ENCODE measurements around the gene TMEM165. TPM values are rescaled to one million over a fixed set of nuclear protein-coding genes. Genes with fewer than 3 reads are reported as not detected.

Gene TMEM165
- 347 and 666 TPM in 2 replicates for total RNA-seq (2011; cell fraction: chromatin; rRNA removed; ENCODE audit: low replicate concordance)
- total RNA-seq (2011; cell fraction: nucleolus; rRNA removed), result 225 and 269 TPM in 2 replicates
- 544 and 827 TPM in 2 replicates for total RNA-seq (2011; cell fraction: nucleoplasm; rRNA removed)
- total RNA-seq (2014; rRNA removed) (112 and 116 TPM in 2 replicates), total RNA-seq (2014; rRNA removed; fragmentation: Illumina TruSeq; extraction: Trizol) (96.6 and 96.8 TPM in 2 replicates), total RNA-seq (2015; rRNA removed; fragmentation: Illumina TruSeq; extraction: Trizol) (91.7 and 97.1 TPM in 2 replicates), total RNA-seq (2021) (84.6 and 97.5 TPM in 2 replicates), polyA plus RNA-seq (2011; rRNA removed) (145 and 174 TPM in 2 replicates), polyA plus RNA-seq (2014; fragmentation: Illumina TruSeq; extraction: Trizol) (58.7 and 70.6 TPM in 2 replicates), polyA plus RNA-seq (2014; fragmentation: Nextera tagmentation; extraction: Ambion mirVana) (10 to 100 TPM; 21.3 to 27.5 TPM), polyA plus RNA-seq (2014; rRNA removed) (105 and 106 TPM in 2 replicates), polyA minus RNA-seq (2011; rRNA and poly(A)+ RNA removed) (177 and 204 TPM in 2 replicates), Bru-seq, nascent RNA (percentile 95 among the genes with signal in this experiment), BruChase-seq, experiment 1, labeled RNA remaining after a 2-hour chase (percentile 96 among the genes with signal in this experiment), BruChase-seq, experiment 2, labeled RNA remaining after a 6-hour chase (percentile 97 among the genes with signal in this experiment)
- 80.4 and 158 TPM in 2 replicates for polyA plus RNA-seq (2011; cell fraction: cytosol; rRNA removed)
- 179 and 244 TPM in 2 replicates for polyA plus RNA-seq (2011; cell fraction: nucleus; rRNA removed)
- polyA plus RNA-seq (2012), result 54.2 and 62.0 TPM in 2 replicates
- polyA minus RNA-seq (2011; cell fraction: cytosol; rRNA and poly(A)+ RNA removed), result 53.2 and 61.2 TPM in 2 replicates
- polyA minus RNA-seq (2011; cell fraction: nucleus; rRNA and poly(A)+ RNA removed), result 110 and 180 TPM in 2 replicates
- long read RNA-seq, experiment 1, transcript TMEM165-201 (6 exons, 1,928 nt), result major isoform, 270 of 310 reads
- long read RNA-seq, experiment 1, partial matches to known transcripts, result 17 of 310 reads
- long read RNA-seq, experiment 1, other reads (novel, unspliced or antisense), result 18 of 310 reads
- long read RNA-seq, experiment 2, transcript TMEM165-201 (6 exons, 1,928 nt), result major isoform, 13 of 50 reads
- long read RNA-seq, experiment 2, partial matches to known transcripts, result 5 of 50 reads
- long read RNA-seq, experiment 2, other reads (novel, unspliced or antisense), result 31 of 50 reads
- long read RNA-seq, experiment 3, transcript TMEM165-201 (6 exons, 1,928 nt), result major isoform, 86 of 97 reads
- long read RNA-seq, experiment 3, partial matches to known transcripts, result 9 of 97 reads
- long read RNA-seq, experiment 3, other reads (novel, unspliced or antisense), result 1 of 97 reads

DNA sequence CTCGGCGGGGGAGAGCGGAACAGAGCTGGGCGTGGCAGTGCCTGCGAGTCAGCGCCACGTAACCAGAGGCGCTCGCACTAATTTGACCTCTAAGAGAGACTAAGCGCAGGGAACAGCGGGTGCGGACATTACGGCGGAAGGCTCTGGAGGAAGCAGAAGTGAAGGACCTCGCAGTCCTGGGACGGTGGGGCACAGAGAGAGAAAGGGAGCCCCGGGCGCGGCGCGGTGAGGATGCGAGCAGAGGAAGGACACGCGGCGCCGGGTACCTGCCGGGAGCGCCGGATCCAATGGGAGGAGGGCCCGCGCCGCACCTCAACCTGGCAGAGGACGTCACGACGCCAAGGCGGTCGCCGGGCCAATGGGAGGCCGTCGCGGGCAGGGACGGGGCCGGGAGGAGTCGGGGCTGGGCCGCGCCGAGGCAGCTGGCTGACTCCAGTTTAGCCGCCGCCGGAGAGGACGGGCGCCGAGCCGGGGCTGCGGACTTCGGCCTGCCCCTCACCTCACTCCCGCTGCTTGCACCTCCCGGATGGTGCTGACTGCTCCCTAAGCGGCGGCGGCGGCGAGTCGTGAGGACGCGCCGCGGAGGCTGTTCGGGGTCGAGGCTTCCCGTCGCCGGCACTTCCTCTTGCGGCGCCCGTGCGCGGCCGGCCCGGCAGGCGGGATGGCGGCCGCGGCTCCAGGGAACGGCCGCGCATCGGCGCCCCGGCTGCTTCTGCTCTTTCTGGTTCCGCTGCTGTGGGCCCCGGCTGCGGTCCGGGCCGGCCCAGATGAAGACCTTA lies at the start of gene TMEM165:
TSS of gene TMEM165 (plus strand) at position 429 of the 779 bp plus-strand sequence. CDS start at position 662, 233 bp downstream.
- peak; percentile 94 to 96 (median 96) for DNase-seq (ENCODE audit: extremely low read depth in 1 of 4, low spot score in 3 of 4)
- Histone ChIP-seq H3K27me3 (ENCODE audit: control insufficient read depth in 2 of 2, insufficient read depth in 2 of 2, low read length in 2 of 2) (no peaks in the 10 kb centered on the region), H4K20me1 (replicated peaks; ENCODE audit: control insufficient read depth, insufficient read depth, low read length) (peaks cover 28% of the 10 kb centered on the region), H3K36me3 (ENCODE audit: control insufficient read depth, insufficient read depth, low read length) (peaks cover 32% of the 10 kb centered on the region), H3K4me2 (ENCODE audit: insufficient read depth, low read length) (peak within 1 kb of the TSS; percentile 93), H3K27ac (ENCODE audit: extremely low read depth, low read depth, low read length) (peak within 1 kb of the TSS; percentile 90), H3K4me1 (replicated peaks in 1 of 2; ENCODE audit: control insufficient read depth in 2 of 2, insufficient read depth in 2 of 2, low read length in 2 of 2) (peaks cover 16 to 26% of the 10 kb centered on the region in 2 experiments; a peak in 4 of 5 replicates), H3K9me1 (ENCODE audit: control insufficient read depth, insufficient read depth, low read length) (peaks cover 3% of the 10 kb centered on the region), H3K4me3 (peak within 1 kb of the TSS; percentile 97), H2AFZ (ENCODE audit: low read depth, low read length) (peak within 1 kb of the TSS; percentile 96), H3K9ac (ENCODE audit: insufficient read depth in 1 of 2, low read depth in 2 of 2, low read length in 2 of 2) (peak within 1 kb of the TSS; percentile 92 to 95), H3K9me3 (replicated peaks; ENCODE audit: control insufficient read depth, insufficient read depth, low read depth, low read length) (no peaks in the 10 kb centered on the region), H3K79me2 (ENCODE audit: control insufficient read depth, insufficient read depth, low read length) (peaks cover 57% of the 10 kb centered on the region)
- no TSS peak for BruUV-seq (replicated peaks)
- ChIA-PET POLR2A (interaction anchor here (0.6 to 3.4 kb wide), 16 partner anchors 9 to 825 kb away, joined by 3 to 23 read pairs (median 4); partner anchors contain the start of genes CEP135 and SRD5A3), CTCF (ENCODE audit: low intra/inter-chr PET ratio) (no interaction called here)
- ATAC-seq, result peak; percentile 92
- WGBS (ENCODE audit: insufficient coverage, low coverage, missing lambda C conversion rate), result under 1% methylated on average over 62 of the region's 95 CpGs
- FAIRE-seq, result peak; percentile 46
- intact Hi-C loops (cut with micrococcal nuclease), result loop anchor here (1.0 to 5.0 kb wide), 2 partner anchors 49 to 237 kb away; partner anchors contain the start of gene SRD5A3
- in situ Hi-C loops (cut with MboI), result no loop called here
- TF ChIP-seq PRPF4 (IDR thresholded peaks at IDR 0.05; ENCODE audit: insufficient read depth, low read depth, low read length, poor library complexity, severe bottlenecking) (no peak), MAFK (IDR thresholded peaks at IDR 0.05; ENCODE audit: low read length) (no peak), KLF16 (IDR thresholded peaks at IDR 0.05) (no peak), CUX1 (CRISPR knock-in tag; IDR thresholded peaks at IDR 0.05) (no peak), ZBTB8A (IDR thresholded peaks at IDR 0.05; ENCODE audit: partially characterized antibody) (no peak), ZNF79 (CRISPR knock-in tag; IDR thresholded peaks at IDR 0.05; ENCODE audit: low read depth) (no peak), RBM14 (IDR thresholded peaks at IDR 0.05; ENCODE audit: borderline replicate concordance, insufficient read depth, low read depth, low read length) (0 out of 2 replicates have a peak, but pooled peaks have one; percentile 67), HLTF (IDR thresholded peaks at IDR 0.05) (peak; percentile 43; the same call in 1 of the 2 replicates)
- TF ChIP-seq, protein P1, sequence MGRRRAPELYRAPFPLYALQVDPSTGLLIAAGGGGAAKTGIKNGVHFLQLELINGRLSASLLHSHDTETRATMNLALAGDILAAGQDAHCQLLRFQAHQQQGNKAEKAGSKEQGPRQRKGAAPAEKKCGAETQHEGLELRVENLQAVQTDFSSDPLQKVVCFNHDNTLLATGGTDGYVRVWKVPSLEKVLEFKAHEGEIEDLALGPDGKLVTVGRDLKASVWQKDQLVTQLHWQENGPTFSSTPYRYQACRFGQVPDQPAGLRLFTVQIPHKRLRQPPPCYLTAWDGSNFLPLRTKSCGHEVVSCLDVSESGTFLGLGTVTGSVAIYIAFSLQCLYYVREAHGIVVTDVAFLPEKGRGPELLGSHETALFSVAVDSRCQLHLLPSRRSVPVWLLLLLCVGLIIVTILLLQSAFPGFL (CRISPR knock-in tag; IDR thresholded peaks at IDR 0.05), result no peak
